Right hindlimb (tissue), 1 donor: ENCODE data around the gene MTSS2.

Experiments used
- DNase-seq: peaks from one replicate; pipeline ENCODE4 v3.0.0-alpha.2; 2018

Gene MTSS2

GRCh38 chr16:70685938-70686375 lies at the start of gene MTSS2:
Gene MTSS2 (minus strand): TSS chr16:70686053. CDS start chr16:70685791, 262 bp downstream.
- DNase-seq, result peak; percentile 93

- DNase-seq, result peak; percentile 90
These were observed 49.5 kb upstream of the MTSS2 start for GRCh38 chr16:70735141-70735979.

- DNase-seq, result no peak
These were observed 48.8 kb upstream of the MTSS2 start for GRCh38 chr16:70734522-70735095.

GRCh38 chr16:70730944-70731343 lies 45.1 kb upstream of the MTSS2 start:
- no peak for DNase-seq

- peak; percentile 65 for DNase-seq
These were observed 44.2 kb upstream of the MTSS2 start for GRCh38 chr16:70730031-70730430.

- DNase-seq, result no peak
These were observed 43.4 kb upstream of the MTSS2 start for GRCh38 chr16:70729292-70729691.

GRCh38 chr16:70728150-70728549 lies 42.3 kb upstream of the MTSS2 start:
- no peak for DNase-seq

GRCh38 chr16:70726892-70727361 lies 41.1 kb upstream of the MTSS2 start:
- DNase-seq, result peak; percentile 91

GRCh38 chr16:70725912-70726828 lies 40.3 kb upstream of the MTSS2 start:
- DNase-seq, result peak; percentile 88

- peak; percentile 66 for DNase-seq
These were observed 39.4 kb upstream of the MTSS2 start for GRCh38 chr16:70725024-70725911.

GRCh38 chr16:70724146-70725023 lies 38.5 kb upstream of the MTSS2 start:
- DNase-seq, result no peak

- no peak for DNase-seq
These were observed 37.9 kb upstream of the MTSS2 start for GRCh38 chr16:70723740-70724145.

GRCh38 chr16:70721202-70721963 lies 35.5 kb upstream of the MTSS2 start:
- DNase-seq, result no peak

- no peak for DNase-seq
These were observed 34.8 kb upstream of the MTSS2 start for GRCh38 chr16:70720425-70721201.

GRCh38 chr16:70717065-70717464 lies 31.2 kb upstream of the MTSS2 start:
- no peak for DNase-seq

- peak; percentile 83 for DNase-seq
These were observed 30.1 kb upstream of the MTSS2 start for GRCh38 chr16:70715860-70716357.

- DNase-seq, result peak; percentile 88
These were observed 29.4 kb upstream of the MTSS2 start for GRCh38 chr16:70715055-70715858.

GRCh38 chr16:70714581-70715054 lies 28.8 kb upstream of the MTSS2 start:
- DNase-seq, result no peak
